T-cell (primary cell): ENCODE data around the gene KATNB1. TPM values are rescaled to one million over a fixed set of nuclear protein-coding genes. Genes with fewer than 3 reads are reported as not detected.

Experiments used
- ATAC-seq, 4 experiments: fragments of 200-7000 bp in 3 of 4; fragments of 150-1000 bp in 1 of 4; cut with Tn5 transposase; replicated peaks in 1 of 4; 1 replicate in 3 of 4; 2 replicates in 1 of 4; pipeline ENCODE4 v1.10.0; 2021; ENCODE audit warnings: moderate library complexity in 3 of 4, mild to moderate bottlenecking in 2 of 4, moderate number of reproducible peaks in 1 of 4
- CTCF ChIA-PET, 2 donors: fragments of 300-600 bp; sonication (Branson Sonifier 250); formaldehyde crosslinking; loops; one replicate each; lab custom pipeline; 2022; ENCODE audit warnings: antibody characterized with exemption in 2 of 2; lab: Charles Lee
- POLR2A ChIA-PET, 2 donors: fragments of 300-600 bp; sonication (Branson Sonifier 250); formaldehyde crosslinking; loops; one replicate each; lab custom pipeline; 2022; ENCODE audit warnings: antibody characterized with exemption in 2 of 2; lab: Charles Lee
- DNase-seq, 35 experiments: peaks; one replicate each; pipeline versions ENCODE4 v3.0.0 to v3.0.0-alpha.2; 2013 to 2023
- H3K27ac ChIP-seq: one replicate; pipeline ENCODE4 v1.5.1; 2013; ENCODE audit warnings: low read length
- H3K27me3 ChIP-seq, 2 experiments: replicated peaks in 1 of 2; 1 replicate in 1 of 2; 2 replicates in 1 of 2; pipeline versions ENCODE4 v1.6.1 to v1.7.0; 2013; ENCODE audit warnings: low read length in 1 of 2, mixed read lengths in 1 of 2; ENCODE audit not compliant: control insufficient read depth in 2 of 2, insufficient read depth in 2 of 2; ENCODE audit errors: extremely low read depth in 1 of 2
- H3K36me3 ChIP-seq, 2 donors: 1 replicate in 1 of 2; 2 replicates in 1 of 2; pipeline versions ENCODE4 v1.6.1 to v1.7.0; 2013; ENCODE audit warnings: low read length in 1 of 2; ENCODE audit not compliant: control insufficient read depth in 2 of 2, insufficient read depth in 1 of 2; ENCODE audit errors: extremely low read depth in 1 of 2
- H3K4me1 ChIP-seq, 2 experiments: 1 replicate in 1 of 2; 2 replicates in 1 of 2; pipeline versions ENCODE4 v1.6.1 to v1.7.0; 2013; ENCODE audit warnings: low read length in 2 of 2, mixed read lengths in 1 of 2; ENCODE audit not compliant: insufficient read depth in 2 of 2, control insufficient read depth in 1 of 2; ENCODE audit errors: extremely low read depth in 1 of 2
- H3K4me3 ChIP-seq, 2 donors: 1 replicate in 1 of 2; 2 replicates in 1 of 2; pipeline versions ENCODE4 v1.5.1 to v1.7.0; 2013; ENCODE audit warnings: mild to moderate bottlenecking in 2 of 2, low read length in 1 of 2, moderate library complexity in 1 of 2; ENCODE audit not compliant: control insufficient read depth in 1 of 2; ENCODE audit errors: extremely low read depth in 1 of 2
- H3K9me3 ChIP-seq: 2 replicates; pipeline ENCODE4 v1.7.0; 2013
- H3K27ac Mint-ChIP-seq, 2 donors: one replicate each; pipeline ENCODE4 v1.8.0; 2020 to 2021; ENCODE audit warnings: mild to moderate bottlenecking in 2 of 2, mixed read lengths in 2 of 2
- H3K27me3 Mint-ChIP-seq, 2 donors: one replicate each; pipeline ENCODE4 v1.8.0; 2021 to 2022; ENCODE audit warnings: mixed read lengths in 2 of 2
- H3K36me3 Mint-ChIP-seq: one replicate; pipeline ENCODE4 v1.8.0; 2021; ENCODE audit warnings: mixed read lengths
- H3K4me1 Mint-ChIP-seq, 3 donors: one replicate each; pipeline ENCODE4 v1.8.0; 2020 to 2022; ENCODE audit warnings: mixed read lengths in 3 of 3, mild to moderate bottlenecking in 1 of 3
- H3K4me3 Mint-ChIP-seq, 3 donors: one replicate each; pipeline ENCODE4 v1.8.0; 2020 to 2022; ENCODE audit warnings: mild to moderate bottlenecking in 3 of 3, mixed read lengths in 3 of 3, moderate library complexity in 3 of 3
- H3K9me3 Mint-ChIP-seq, 3 donors: one replicate each; pipeline ENCODE4 v1.8.0; 2020 to 2022; ENCODE audit warnings: mixed read lengths in 3 of 3
- WGBS: methylation state at CpG from one replicate; pipeline ENCODE4 v1.1.5; 2013; ENCODE audit warnings: missing lambda C conversion rate; ENCODE audit not compliant: insufficient coverage; 5-methylcytosine and 5-hydroxymethylcytosine counted together
- total RNA-seq, 35 experiments: library from RNA in 6 of 35; stranded (reverse) in 6 of 35; fragments of 120-200 nt in 1 of 35; gene quantifications; one replicate each; pipeline versions ENCODE4 v1.2.1 to v1.2.4 and lab custom pipeline; 2013 to 2026

Gene KATNB1
- total RNA-seq, 5 donors from 2014 or later (not counting 1 experiment from before 2014, with no cell fraction given): 23.0 to 28.0 (median 25.5) TPM

GRCh38 chr16:57785924-57786323 is 50.4 kb downstream of the KATNB1 start:
- Mint-ChIP-seq H3K9me3 (no peaks in the 10 kb centered on the region), H3K4me3 (no peak overlapping the region), H3K36me3 (no peaks in the 10 kb centered on the region), H3K4me1 (no peaks in the 10 kb centered on the region), H3K27me3 (no peaks in the 10 kb centered on the region), H3K27ac (no peak overlapping the region)
- Histone ChIP-seq H3K27me3 (peaks cover 0 to 13% of the 10 kb centered on the region in 2 experiments), H3K9me3 (no peaks in the 10 kb centered on the region), H3K4me3 (no peak overlapping the region), H3K27ac (no peak overlapping the region), H3K36me3 (no peaks in the 10 kb centered on the region), H3K4me1 (no peaks in the 10 kb centered on the region)
- ChIA-PET POLR2A (no interaction called here), CTCF (no interaction called here)
- ATAC-seq (peak in 1 of 4 experiments; percentile 13), DNase-seq (no peak)
- WGBS: 81% methylated on average over 5 of the region's 8 CpGs

GRCh38 chr16:57786632-57787518 is 51.3 kb downstream of the KATNB1 start:
- no peaks in the 10 kb centered on the region for H3K27me3 Mint-ChIP-seq
- ChIA-PET CTCF (no interaction called here), POLR2A (interaction anchor here in 1 of 2 donors (0.6 kb wide), 1 partner anchor 456 kb away, joined by 5 read pairs; no protein-coding TSS in a partner anchor)
- 82% methylated on average over 23 of the region's 26 CpGs for WGBS
- ATAC-seq (no peak), DNase-seq (no peak)
- H3K4me3 ChIP-seq: no peak overlapping the region
- H3K4me1 Mint-ChIP-seq: no peaks in the 10 kb centered on the region
- no peak overlapping the region for H3K4me3 Mint-ChIP-seq
- no peaks in the 10 kb centered on the region for H3K36me3 Mint-ChIP-seq
- peaks cover 0 to 13% of the 10 kb centered on the region in 2 experiments for H3K27me3 ChIP-seq
- no peaks in the 10 kb centered on the region for H3K9me3 ChIP-seq
- no peaks in the 10 kb centered on the region for H3K36me3 ChIP-seq
- no peaks in the 10 kb centered on the region for H3K4me1 ChIP-seq
- H3K9me3 Mint-ChIP-seq: no peaks in the 10 kb centered on the region
- no peak overlapping the region for H3K27ac Mint-ChIP-seq
- H3K27ac ChIP-seq: no peak overlapping the region

DNA sequence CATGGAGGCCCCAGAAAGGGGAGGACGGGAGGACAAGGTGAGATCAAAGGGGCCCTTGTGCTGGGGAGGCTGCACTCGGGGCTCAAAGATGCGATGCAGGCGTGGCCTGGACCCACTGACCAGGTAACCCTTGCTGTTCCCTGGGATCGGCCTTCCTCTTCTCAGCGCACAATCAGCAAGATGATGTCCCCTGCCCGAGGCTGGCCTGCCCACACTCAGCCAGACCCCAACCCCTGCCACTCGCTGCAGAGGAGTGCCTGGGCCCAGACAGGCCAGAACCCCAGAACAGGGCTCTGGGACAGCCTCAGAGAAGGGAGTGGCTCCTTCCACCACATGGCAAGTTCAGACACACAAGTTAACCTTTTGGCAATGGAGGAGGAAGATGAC is 51.9 kb downstream of the KATNB1 start:
- H3K27me3 Mint-ChIP-seq: no peaks in the 10 kb centered on the region
- no peaks in the 10 kb centered on the region for H3K36me3 Mint-ChIP-seq
- ChIA-PET POLR2A (interaction anchor here in 1 of 2 donors (0.6 kb wide), 1 partner anchor 455 kb away, joined by 5 read pairs; no protein-coding TSS in a partner anchor), CTCF (no interaction called here)
- H3K4me1 ChIP-seq: no peaks in the 10 kb centered on the region
- H3K27ac Mint-ChIP-seq: no peak overlapping the region
- 81% methylated on average over 7 of the region's 8 CpGs for WGBS
- H3K9me3 Mint-ChIP-seq: no peaks in the 10 kb centered on the region
- H3K36me3 ChIP-seq: no peaks in the 10 kb centered on the region
- H3K9me3 ChIP-seq: no peaks in the 10 kb centered on the region
- no peak overlapping the region for H3K4me3 Mint-ChIP-seq
- peaks cover 0 to 15% of the 10 kb centered on the region in 2 experiments for H3K27me3 ChIP-seq
- no peak for ATAC-seq
- no peak overlapping the region for H3K4me3 ChIP-seq
- no peak for DNase-seq
- H3K4me1 Mint-ChIP-seq: no peaks in the 10 kb centered on the region
- H3K27ac ChIP-seq: no peak overlapping the region

DNA sequence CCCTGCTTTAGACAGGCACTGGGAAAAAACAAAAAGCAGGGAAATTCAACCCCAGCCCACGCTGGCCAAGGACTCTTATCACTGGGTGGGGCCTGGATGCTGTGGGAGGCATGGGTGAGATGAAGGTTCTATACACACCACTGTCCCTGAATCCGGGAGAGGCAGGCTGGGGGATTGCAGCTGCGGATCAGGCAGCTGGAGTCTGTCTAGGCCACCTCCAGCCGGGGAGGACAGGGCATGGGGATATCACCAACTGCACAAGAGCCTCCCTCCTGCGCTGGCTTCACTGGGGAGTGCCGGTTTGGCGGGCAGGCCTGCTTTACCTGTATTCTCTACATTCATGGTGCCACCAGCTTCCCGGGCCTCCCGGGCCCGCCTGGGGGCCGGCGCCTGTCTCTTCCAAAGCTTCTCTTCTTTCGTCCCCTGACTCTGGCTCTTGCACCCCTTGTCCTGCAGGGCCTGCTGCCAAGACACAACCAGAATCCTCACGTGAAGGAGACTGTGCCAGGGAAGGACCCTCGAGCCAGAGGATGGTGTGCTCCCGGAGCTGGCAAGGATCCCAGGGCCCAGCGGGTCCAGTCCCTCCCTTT is 52.8 kb downstream of the KATNB1 start:
- Mint-ChIP-seq H3K27ac (no peak overlapping the region), H3K4me1 (no peaks in the 10 kb centered on the region), H3K36me3 (no peaks in the 10 kb centered on the region), H3K4me3 (no peak overlapping the region), H3K9me3 (no peaks in the 10 kb centered on the region), H3K27me3 (no peaks in the 10 kb centered on the region)
- ATAC-seq (no peak), DNase-seq (no peak)
- ChIA-PET POLR2A (no interaction called here), CTCF (no interaction called here)
- H3K4me1 ChIP-seq: no peaks in the 10 kb centered on the region
- no peaks in the 10 kb centered on the region for H3K36me3 ChIP-seq
- peaks cover 0 to 15% of the 10 kb centered on the region in 2 experiments for H3K27me3 ChIP-seq
- 84% methylated on average over 16 of the region's 17 CpGs for WGBS
- H3K4me3 ChIP-seq: no peak overlapping the region
- no peaks in the 10 kb centered on the region for H3K9me3 ChIP-seq
- H3K27ac ChIP-seq: no peak overlapping the region

- no peak overlapping the region for H3K27ac ChIP-seq
- WGBS: 82% methylated on average over 5 of the region's 12 CpGs
- POLR2A ChIA-PET: no interaction called here
- no peaks in the 10 kb centered on the region for H3K36me3 ChIP-seq
- H3K27me3 ChIP-seq: peaks cover 0 to 12% of the 10 kb centered on the region in 2 experiments
- CTCF ChIA-PET: no interaction called here
- no peak overlapping the region for H3K4me3 ChIP-seq
- ATAC-seq: no peak
- DNase-seq: no peak
- H3K9me3 ChIP-seq: no peaks in the 10 kb centered on the region
- no peaks in the 10 kb centered on the region for H3K27me3 Mint-ChIP-seq
- H3K4me3 Mint-ChIP-seq: no peak overlapping the region
- H3K4me1 Mint-ChIP-seq: no peaks in the 10 kb centered on the region
- no peaks in the 10 kb centered on the region for H3K36me3 Mint-ChIP-seq
- H3K9me3 Mint-ChIP-seq: no peaks in the 10 kb centered on the region
- H3K27ac Mint-ChIP-seq: no peak overlapping the region
- H3K4me1 ChIP-seq: no peaks in the 10 kb centered on the region
Measured at GRCh38 chr16:57788951-57789350, 53.4 kb downstream of the KATNB1 start.

GRCh38 chr16:57791195-57791892 is 55.8 kb downstream of the KATNB1 start:
- H3K4me1 Mint-ChIP-seq: peaks cover 0 to 1% (median 0%) of the 10 kb centered on the region in 3 donors

More at GRCh38 chr16:57791195-57791892, 55.8 kb downstream of the KATNB1 start:
- POLR2A ChIA-PET: no interaction called here
- 70% methylated on average over 9 of the region's 13 CpGs for WGBS
- DNase-seq (no peak), ATAC-seq (no peak)
- no peaks in the 10 kb centered on the region for H3K9me3 Mint-ChIP-seq
- H3K4me1 ChIP-seq: no peaks in the 10 kb centered on the region
- H3K36me3 Mint-ChIP-seq: no peaks in the 10 kb centered on the region
- no peaks in the 10 kb centered on the region for H3K9me3 ChIP-seq
- CTCF ChIA-PET: no interaction called here
- no peaks in the 10 kb centered on the region for H3K27me3 Mint-ChIP-seq
- peaks cover 0 to 6% of the 10 kb centered on the region in 2 experiments for H3K27me3 ChIP-seq
- H3K27ac ChIP-seq: no peak overlapping the region
- no peak overlapping the region for H3K27ac Mint-ChIP-seq
- no peaks in the 10 kb centered on the region for H3K36me3 ChIP-seq
- no peak overlapping the region for H3K4me3 ChIP-seq
- H3K4me3 Mint-ChIP-seq: no peak overlapping the region
